22Rv1 (cell line): ENCODE results near the gene PRODH.
"Not testable (repeated sequence)": the region's sequence is repeated elsewhere in the genome, so short reads cannot be mapped to it uniquely, and the experiment has no call there.

ENCODE experiments used
- H3K27ac ChIP-seq: fragments of 450-650 bp; 2 replicates; pipeline ENCODE4 v1.5.1; 2017
- CTCF ChIP-seq: fragments of 450-650 bp; IDR thresholded peaks from 2 replicates; pipeline ENCODE4 v1.5.1; 2017; ENCODE audit warnings: mild to moderate bottlenecking
- ZFX ChIP-seq: fragments of 450-650 bp; IDR thresholded peaks from 2 replicates; pipeline ENCODE4 v1.6.1; 2017; ENCODE audit warnings: antibody characterized with exemption, borderline replicate concordance

PRODH gene

GRCh38 chr22:18970948-18971315 lies 34.8 kb upstream of the PRODH start:
- peak overlapping the region; percentile 48; the same call in 1 of the 2 replicates for H3K27ac ChIP-seq
- TF ChIP-seq CTCF: no peak
- TF ChIP-seq ZFX: no peak

DNA sequence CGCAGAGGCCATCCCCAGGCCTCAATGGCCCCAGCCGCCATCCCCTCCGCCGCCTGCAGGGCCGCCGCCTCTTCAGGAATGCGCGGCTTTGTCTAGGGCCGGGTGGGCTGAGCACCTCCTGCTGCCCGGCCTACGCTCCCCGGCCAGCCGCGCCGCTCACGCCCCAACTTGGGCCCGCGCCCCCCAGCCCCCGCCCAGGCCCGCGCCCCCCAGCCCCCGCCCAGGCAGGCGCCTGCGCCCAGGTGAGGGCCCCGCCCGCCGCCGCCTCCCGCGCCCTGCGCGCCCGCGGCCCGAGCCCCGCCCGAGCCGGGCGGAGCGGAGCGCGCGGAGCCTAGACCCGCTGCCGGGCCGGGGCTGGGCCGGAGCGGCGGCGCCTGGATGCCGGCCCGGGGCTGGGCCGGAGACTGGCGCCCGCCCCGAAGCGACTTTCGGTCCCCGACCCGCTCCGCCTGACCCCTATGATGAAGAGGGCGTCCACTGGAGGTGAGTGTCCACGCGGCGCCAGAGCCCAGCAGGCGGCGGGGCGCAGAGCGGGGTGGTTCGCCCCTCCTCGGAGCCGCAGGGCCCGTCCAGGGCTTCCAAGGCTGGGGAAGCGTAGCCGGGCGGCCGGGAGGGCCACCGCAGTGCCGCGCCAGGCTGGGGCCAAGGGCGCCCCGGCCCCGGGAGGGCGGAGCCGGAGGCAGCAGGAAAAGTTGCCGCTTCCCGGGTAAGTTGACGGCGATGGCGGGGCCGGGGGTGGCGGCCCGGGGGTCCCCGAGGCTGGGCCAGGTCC lies 34.3 kb upstream of the PRODH start:
- TF ChIP-seq ZFX: no peak
- peak; percentile 30 for TF ChIP-seq CTCF

GRCh38 chr22:18969158-18969942 lies 33.3 kb upstream of the PRODH start:
- not testable (repeated sequence) for H3K27ac ChIP-seq

More for the DNA sequence above, 34.3 kb upstream of the PRODH start:
- H3K27ac ChIP-seq: peak overlapping the region; percentile 48

- H3K27ac ChIP-seq: no peak overlapping the region
- TF ChIP-seq ZFX: no peak
- no peak for TF ChIP-seq CTCF
Observed at GRCh38 chr22:18968011-18968749, 32.1 kb upstream of the PRODH start.

GRCh38 chr22:18967391-18968010 lies 31.4 kb upstream of the PRODH start:
- H3K27ac ChIP-seq: not testable (repeated sequence)

- no peak overlapping the region for H3K27ac ChIP-seq
- TF ChIP-seq CTCF: no peak
- no peak for TF ChIP-seq ZFX
Observed at GRCh38 chr22:18966748-18967147, 30.7 kb upstream of the PRODH start.

- TF ChIP-seq CTCF (no peak), ZFX (no peak)
- H3K27ac ChIP-seq: no peak overlapping the region
Observed at GRCh38 chr22:18965526-18966421, 29.7 kb upstream of the PRODH start.

GRCh38 chr22:18964501-18965265 lies 28.6 kb upstream of the PRODH start:
- not testable (repeated sequence) for H3K27ac ChIP-seq

- H3K27ac ChIP-seq: not testable (repeated sequence)
Observed at GRCh38 chr22:18964051-18964450, 28.0 kb upstream of the PRODH start.
